Stimulated activated effector memory CD8-positive, alpha-beta T cell treated with anti-CD3 and anti-CD28 coated beads, Interleukin-12 subunit alpha, Interleukin-12 subunit beta, amount 100 ng/mL, for 72 hours (primary cell): ENCODE results near the gene IMPDH1.
"Not testable (repeated sequence)": the region's sequence is repeated elsewhere in the genome, so short reads cannot be mapped to it uniquely, and the experiment has no call there.

Source experiments
- ATAC-seq: fragments of 150-1000 bp; cut with Tn5 transposase; 2 replicates; pipeline ENCODE4 v1.10.0; 2021
- DNase-seq, 2 donors: peaks; one replicate each; pipeline ENCODE4 v3.0.0; 2021 to 2022; ENCODE audit warnings: low spot score in 2 of 2
- H3K27ac Mint-ChIP-seq: one replicate; pipeline ENCODE4 v1.8.0; 2022; ENCODE audit warnings: mild to moderate bottlenecking, mixed read lengths
- H3K36me3 Mint-ChIP-seq: one replicate; pipeline ENCODE4 v1.8.0; 2022; ENCODE audit warnings: mild to moderate bottlenecking, mixed read lengths
- H3K4me1 Mint-ChIP-seq: one replicate; pipeline ENCODE4 v1.8.0; 2022; ENCODE audit warnings: mixed read lengths
- H3K4me3 Mint-ChIP-seq: one replicate; pipeline ENCODE4 v1.8.0; 2022; ENCODE audit warnings: mild to moderate bottlenecking, mixed read lengths
- H3K9me3 Mint-ChIP-seq: one replicate; pipeline ENCODE4 v1.8.0; 2022; ENCODE audit warnings: mixed read lengths

The IMPDH1 gene

GRCh38 chr7:128409596-128410450 is at the start of gene IMPDH1:
TSS of gene IMPDH1 (minus strand) at chr7:128409982. CDS start at chr7:128409901, 81 bp downstream.
- DNase-seq (peak; percentile 92 to 93), ATAC-seq (peak; percentile 89)
- Mint-ChIP-seq H3K9me3 (no peaks in the 10 kb centered on the region), H3K36me3 (peaks cover 14% of the 10 kb centered on the region), H3K4me1 (peaks cover 32% of the 10 kb centered on the region), H3K4me3 (peak within 1 kb of the TSS; percentile 86), H3K27ac (peak within 1 kb of the TSS; percentile 40)

- ATAC-seq = peak; percentile 44
- Mint-ChIP-seq H3K4me1 (peaks cover 45% of the 10 kb centered on the region), H3K27ac (peak overlapping the region; percentile 74), H3K4me3 (peak overlapping the region; percentile 90), H3K36me3 (peaks cover 94% of the 10 kb centered on the region), H3K9me3 (no peaks in the 10 kb centered on the region)
- DNase-seq = peak in 1 of 2 donors; percentile 74
Measured at GRCh38 chr7:128459394-128459878, 49.7 kb upstream of the IMPDH1 start.

- peaks cover 90% of the 10 kb centered on the region for H3K36me3 Mint-ChIP-seq
- H3K27ac Mint-ChIP-seq = peak overlapping the region; percentile 74
- peak; percentile 79 for ATAC-seq
- H3K4me1 Mint-ChIP-seq = peaks cover 45% of the 10 kb centered on the region
- H3K4me3 Mint-ChIP-seq = peak overlapping the region; percentile 90
- no peaks in the 10 kb centered on the region for H3K9me3 Mint-ChIP-seq
- no peak for DNase-seq
Measured at GRCh38 chr7:128458956-128459355, 49.2 kb upstream of the IMPDH1 start.

DNA sequence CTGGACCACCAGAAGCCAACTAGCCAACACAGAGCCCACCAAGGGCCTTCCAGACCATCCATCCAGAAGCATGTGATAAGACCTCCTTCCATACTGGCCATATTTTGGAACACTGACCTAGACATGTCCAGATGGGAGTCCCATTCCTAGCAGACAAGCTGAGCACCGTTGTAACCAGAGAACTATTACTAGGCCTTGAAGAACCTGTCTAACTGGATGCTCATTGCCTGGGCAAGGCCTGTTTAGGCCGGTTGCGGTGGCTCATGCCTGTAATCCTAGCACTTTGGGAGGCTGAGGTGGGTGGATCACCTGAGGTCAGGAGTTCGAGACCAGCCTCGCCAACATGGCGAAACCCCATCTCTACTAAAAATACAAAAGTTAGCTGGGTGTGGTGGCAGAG is 47.6 kb upstream of the IMPDH1 start:
- Mint-ChIP-seq H3K4me1 (peaks cover 46% of the 10 kb centered on the region), H3K36me3 (peaks cover 75% of the 10 kb centered on the region), H3K4me3 (peak overlapping the region; percentile 90), H3K27ac (peak overlapping the region; percentile 74)
- not testable (repeated sequence) for H3K9me3 Mint-ChIP-seq, ATAC-seq, DNase-seq

DNA sequence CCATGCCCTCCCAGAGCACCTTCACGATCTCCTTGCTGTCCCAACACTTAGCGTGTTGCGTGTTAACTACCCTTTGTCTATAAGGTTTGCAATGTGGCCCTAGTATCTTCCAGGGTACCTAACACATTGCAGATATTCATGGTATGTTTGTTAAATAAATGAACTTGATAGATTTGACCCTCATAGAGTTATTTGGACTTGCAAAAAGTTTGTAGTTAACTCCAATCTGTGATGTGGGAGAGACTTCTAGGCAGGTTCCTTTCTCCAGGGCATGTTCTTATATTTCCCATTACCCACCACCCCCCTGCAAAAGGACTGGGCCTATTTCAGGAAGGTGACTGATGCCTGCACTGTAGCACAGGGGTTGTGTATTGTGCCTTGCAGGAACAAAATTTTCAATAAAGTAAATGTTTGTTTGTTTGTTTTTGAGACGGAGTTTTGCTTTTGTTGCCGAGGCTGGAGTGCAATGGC is 46.5 kb upstream of the IMPDH1 start:
- Mint-ChIP-seq H3K4me1 (peaks cover 57% of the 10 kb centered on the region), H3K4me3 (peak overlapping the region; percentile 90), H3K36me3 (peaks cover 65% of the 10 kb centered on the region), H3K27ac (peak overlapping the region; percentile 91), H3K9me3 (no peaks in the 10 kb centered on the region)
- DNase-seq = no peak
- ATAC-seq = peak; percentile 1

DNA sequence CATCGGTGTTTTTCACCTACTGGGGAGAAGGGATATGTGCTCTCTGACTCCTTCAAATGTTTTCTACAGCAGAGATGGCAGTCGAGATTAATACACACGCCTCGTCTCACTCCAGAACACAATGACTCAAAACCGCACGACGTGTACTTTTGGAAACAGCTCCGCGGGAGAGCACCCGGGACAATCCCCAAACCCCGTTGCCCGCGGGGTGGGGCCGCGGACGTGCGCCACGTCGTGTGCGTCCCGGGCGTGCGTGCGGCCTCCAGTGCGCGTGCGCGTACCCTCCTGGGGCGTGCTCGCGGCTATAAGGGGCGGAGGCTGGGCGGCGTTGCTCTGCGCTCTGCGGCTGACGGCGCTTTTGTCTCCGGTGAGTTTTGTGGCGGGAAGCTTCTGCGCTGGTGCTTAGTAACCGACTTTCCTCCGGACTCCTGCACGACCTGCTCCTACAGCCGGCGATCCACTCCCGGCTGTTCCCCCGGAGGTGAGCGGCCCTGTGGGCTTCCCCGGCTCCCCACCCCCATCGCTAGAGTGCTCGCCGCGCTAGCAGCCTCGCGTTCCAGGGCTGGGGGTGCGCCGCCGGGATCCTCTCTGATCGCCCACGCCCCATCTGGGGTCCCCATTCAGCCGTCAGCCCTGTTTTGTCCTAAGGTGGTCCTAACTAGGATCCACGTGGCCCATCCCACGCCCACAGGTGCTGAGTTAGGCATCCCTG is 45.9 kb upstream of the IMPDH1 start, which contains the start of gene HILPDA:
Gene HILPDA, plus strand, starts transcription at position 336 of the 712 bp plus-strand sequence. CDS start 1,391 bp downstream, outside the sequence.
- Mint-ChIP-seq H3K27ac (peak within 1 kb of the TSS; percentile 91), H3K4me1 (peaks cover 63% of the 10 kb centered on the region), H3K36me3 (peaks cover 59% of the 10 kb centered on the region), H3K9me3 (no peaks in the 10 kb centered on the region), H3K4me3 (peak within 1 kb of the TSS; percentile 90)
- ATAC-seq (peak; percentile 92), DNase-seq (peak; percentile 94 to 95)

- Mint-ChIP-seq H3K36me3 (peaks cover 57% of the 10 kb centered on the region), H3K27ac (peak overlapping the region; percentile 91), H3K4me3 (peak overlapping the region; percentile 90), H3K4me1 (peaks cover 69% of the 10 kb centered on the region), H3K9me3 (no peaks in the 10 kb centered on the region)
- DNase-seq (no peak), ATAC-seq (no peak)
Measured at GRCh38 chr7:128454808-128455542, 45.2 kb upstream of the IMPDH1 start.

DNA sequence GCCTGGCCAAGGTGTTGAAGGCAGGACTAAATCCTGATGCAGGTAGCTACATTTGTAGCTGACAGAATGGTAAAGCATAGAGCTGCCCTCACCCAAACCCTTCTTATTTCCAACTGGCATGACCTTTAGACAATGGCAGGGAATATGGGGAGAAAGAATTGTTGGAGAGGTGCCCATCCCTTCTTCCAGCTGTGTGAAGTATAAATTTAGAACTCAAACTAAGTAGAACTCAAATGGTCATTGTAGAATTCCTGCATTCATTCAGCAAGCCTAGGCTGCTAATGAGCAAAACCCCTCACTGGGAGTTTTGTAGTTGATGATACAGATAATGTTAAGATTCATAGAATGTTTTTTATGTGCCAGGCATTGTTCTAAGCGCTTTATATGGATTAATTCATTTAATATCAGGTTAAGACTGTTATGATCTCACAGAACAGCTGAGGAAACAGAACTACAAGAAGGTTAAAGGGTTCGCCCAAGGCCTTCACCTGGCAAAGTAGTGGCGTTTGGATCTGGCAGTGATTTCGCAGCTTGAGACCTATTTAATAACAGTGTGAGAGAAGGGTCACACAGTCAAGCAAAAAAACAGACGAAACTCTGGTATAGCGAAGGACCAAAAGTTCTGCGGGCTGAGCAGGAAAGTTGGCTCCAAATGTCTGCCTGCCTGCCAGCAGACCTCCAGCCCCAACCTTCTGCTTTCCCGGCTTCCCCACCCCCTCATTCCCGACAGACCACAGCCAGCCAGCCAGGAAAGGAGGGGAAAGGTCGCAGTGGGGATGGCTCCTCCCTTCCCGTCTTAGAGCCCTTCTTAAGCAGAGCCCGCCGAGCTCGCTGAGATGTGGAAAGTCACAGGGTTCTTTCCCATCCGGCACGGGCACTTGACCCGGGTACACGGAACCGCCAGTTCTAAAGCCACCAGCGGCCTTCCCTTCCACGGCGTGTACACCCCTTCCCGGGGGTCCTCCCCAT is 44.3 kb upstream of the IMPDH1 start:
- H3K4me1 Mint-ChIP-seq = peaks cover 63% of the 10 kb centered on the region
- peak overlapping the region; percentile 90 for H3K4me3 Mint-ChIP-seq
- H3K36me3 Mint-ChIP-seq = peaks cover 49% of the 10 kb centered on the region
- ATAC-seq = no peak
- peak overlapping the region; percentile 91 for H3K27ac Mint-ChIP-seq
- no peaks in the 10 kb centered on the region for H3K9me3 Mint-ChIP-seq
- no peak for DNase-seq

GRCh38 chr7:128452552-128452951 is 42.8 kb upstream of the IMPDH1 start:
- Mint-ChIP-seq H3K4me3 (peak overlapping the region; percentile 60), H3K9me3 (no peaks in the 10 kb centered on the region), H3K27ac (peak overlapping the region; percentile 35), H3K36me3 (peaks cover 38% of the 10 kb centered on the region), H3K4me1 (peaks cover 62% of the 10 kb centered on the region)
- DNase-seq (no peak), ATAC-seq (no peak)

DNA sequence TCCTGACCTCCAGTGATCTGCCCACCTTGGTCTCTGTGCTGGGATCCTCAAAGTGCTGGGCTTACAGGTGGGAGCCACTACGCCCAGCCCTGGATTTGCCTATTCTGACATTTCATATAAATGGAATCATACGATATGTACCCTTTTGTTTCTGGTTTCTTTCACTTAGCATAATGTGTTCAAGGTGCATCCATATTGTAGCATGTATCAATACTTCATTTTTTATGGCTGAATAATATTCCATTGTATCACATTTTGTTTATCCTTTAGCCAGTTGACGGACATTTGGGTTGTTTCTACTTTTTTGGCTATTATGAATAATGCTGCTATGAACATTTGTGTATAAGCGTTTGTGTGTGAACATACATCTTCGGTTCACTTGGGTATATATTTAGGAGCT is 41.1 kb upstream of the IMPDH1 start:
- H3K4me3 Mint-ChIP-seq = peak overlapping the region; percentile 60
- H3K9me3 Mint-ChIP-seq = no peaks in the 10 kb centered on the region
- H3K36me3 Mint-ChIP-seq = peaks cover 22% of the 10 kb centered on the region
- no peak for DNase-seq
- H3K4me1 Mint-ChIP-seq = peaks cover 55% of the 10 kb centered on the region
- ATAC-seq = no peak
- peak overlapping the region; percentile 78 for H3K27ac Mint-ChIP-seq

DNA sequence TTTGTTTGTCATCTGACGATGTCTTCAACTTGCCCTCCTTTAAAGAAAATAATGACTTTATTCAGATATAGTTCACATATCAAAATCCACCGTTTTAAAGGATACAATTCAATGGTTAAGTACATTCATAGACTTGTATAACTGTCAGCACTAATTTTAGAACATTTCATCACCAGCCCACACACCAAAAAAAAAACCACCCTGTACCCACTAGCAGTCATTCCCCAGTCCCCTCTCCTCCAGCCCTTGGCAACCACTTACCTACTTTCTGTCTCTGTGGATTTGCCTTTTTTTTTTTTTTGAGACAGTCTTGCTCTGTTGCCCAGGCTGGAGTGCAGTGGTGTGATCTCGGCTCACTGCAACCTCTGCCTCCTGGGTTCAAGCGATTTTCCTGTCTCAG is 40.6 kb upstream of the IMPDH1 start:
- H3K36me3 Mint-ChIP-seq = peaks cover 17% of the 10 kb centered on the region
- H3K4me3 Mint-ChIP-seq = peak overlapping the region; percentile 60
- peaks cover 54% of the 10 kb centered on the region for H3K4me1 Mint-ChIP-seq
- ATAC-seq = peak; percentile 88
- H3K27ac Mint-ChIP-seq = peak overlapping the region; percentile 78
- no peaks in the 10 kb centered on the region for H3K9me3 Mint-ChIP-seq
- no peak for DNase-seq

DNA sequence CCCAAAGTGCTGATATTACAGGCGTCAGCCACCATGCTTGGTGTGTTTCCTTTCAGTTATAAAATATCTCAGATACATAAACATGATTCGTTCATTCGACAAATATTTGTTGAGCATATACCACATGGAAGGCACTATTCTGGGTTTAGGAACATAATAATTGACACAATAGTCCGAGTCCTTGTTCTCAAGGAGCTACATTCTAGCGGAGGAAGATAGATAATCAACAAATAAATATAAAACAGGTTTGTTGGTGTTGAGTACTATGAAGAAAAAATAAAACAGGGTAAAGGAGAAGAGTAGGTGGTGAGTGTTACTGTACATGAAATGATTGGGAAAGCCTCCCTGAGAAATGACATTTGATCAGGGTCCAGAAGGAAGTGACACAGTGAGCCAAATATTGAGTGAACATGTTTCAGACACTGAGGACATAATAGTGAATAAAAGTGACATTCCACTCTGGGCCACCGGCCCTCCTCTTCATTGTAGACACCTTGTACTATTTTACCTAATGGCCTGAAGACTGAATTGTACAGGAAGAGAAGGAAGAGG is 39.0 kb upstream of the IMPDH1 start:
- ATAC-seq (no peak), DNase-seq (no peak)
- Mint-ChIP-seq H3K36me3 (peaks cover 11% of the 10 kb centered on the region), H3K4me3 (peak overlapping the region; percentile 2), H3K4me1 (peaks cover 57% of the 10 kb centered on the region), H3K27ac (no peak overlapping the region), H3K9me3 (no peaks in the 10 kb centered on the region)

GRCh38 chr7:128447941-128448564 is 38.3 kb upstream of the IMPDH1 start:
- ATAC-seq (peak; percentile 58), DNase-seq (no peak)

More at GRCh38 chr7:128447941-128448564, 38.3 kb upstream of the IMPDH1 start:
- H3K27ac Mint-ChIP-seq = peak overlapping the region; percentile 58
- peak overlapping the region; percentile 2 for H3K4me3 Mint-ChIP-seq
- H3K36me3 Mint-ChIP-seq = peaks cover 11% of the 10 kb centered on the region
- H3K9me3 Mint-ChIP-seq = no peaks in the 10 kb centered on the region
- peaks cover 64% of the 10 kb centered on the region for H3K4me1 Mint-ChIP-seq
